ENCODE data around the gene DMAP1. TPM values are rescaled to one million over a fixed set of nuclear protein-coding genes. Genes with fewer than 3 reads are reported as not detected.

The DMAP1 gene
- total and polyA plus RNA-seq, 9 of the 15 experiments (the other 6 are each of a cell fraction or from before 2014, with no cell fraction given), result 1.5 to 51.2 (median 30.3) TPM

DNA sequence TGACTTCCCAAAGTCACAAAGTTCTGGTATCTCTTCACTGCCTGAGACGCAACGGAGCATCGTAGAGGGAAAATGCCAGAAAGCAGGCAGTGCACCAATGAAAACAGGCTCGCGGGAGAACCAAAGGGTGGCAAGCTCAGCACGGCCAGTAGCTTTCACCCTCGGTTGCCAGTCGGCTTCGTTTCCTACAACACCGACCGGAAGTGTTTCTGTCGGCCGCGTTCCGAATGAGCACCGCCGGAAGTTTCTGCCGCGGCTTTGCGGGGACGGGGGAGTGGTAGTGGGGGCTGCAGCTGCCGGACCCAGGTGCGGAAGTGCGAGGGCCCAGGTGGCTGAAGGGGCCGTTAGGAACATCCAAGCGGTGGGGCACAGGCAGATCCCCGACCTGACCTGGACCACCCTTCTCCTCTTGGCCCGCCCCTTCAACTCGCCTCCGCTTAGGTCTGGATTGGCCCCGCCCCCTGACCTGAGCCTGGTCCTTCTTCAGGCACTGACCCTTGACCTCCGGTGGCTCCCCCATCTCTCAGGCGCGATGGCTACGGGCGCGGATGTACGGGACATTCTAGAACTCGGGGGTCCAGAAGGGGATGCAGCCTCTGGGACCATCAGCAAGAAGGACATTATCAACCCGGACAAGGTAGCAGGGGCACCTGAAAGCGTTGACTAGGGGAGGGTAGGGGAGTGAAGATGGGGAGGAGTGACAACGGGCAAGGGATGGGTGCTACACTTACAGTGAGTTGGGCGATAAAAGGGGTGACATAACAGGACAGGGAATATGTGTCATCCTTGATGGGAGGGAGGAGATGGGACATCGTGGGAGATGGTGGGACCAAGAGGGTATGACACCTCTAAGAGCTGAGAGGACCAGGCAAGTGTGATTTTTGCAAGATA, at the start of gene DMAP1 (continued):
- TF ChIP-seq, protein P1, sequence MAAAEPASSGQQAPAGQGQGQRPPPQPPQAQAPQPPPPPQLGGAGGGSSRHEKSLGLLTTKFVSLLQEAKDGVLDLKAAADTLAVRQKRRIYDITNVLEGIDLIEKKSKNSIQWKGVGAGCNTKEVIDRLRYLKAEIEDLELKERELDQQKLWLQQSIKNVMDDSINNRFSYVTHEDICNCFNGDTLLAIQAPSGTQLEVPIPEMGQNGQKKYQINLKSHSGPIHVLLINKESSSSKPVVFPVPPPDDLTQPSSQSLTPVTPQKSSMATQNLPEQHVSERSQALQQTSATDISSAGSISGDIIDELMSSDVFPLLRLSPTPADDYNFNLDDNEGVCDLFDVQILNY (CRISPR knock-in tag; IDR thresholded peaks at IDR 0.05), result peak; percentile 69; the same call in 1 of the 2 replicates
- peak; percentile 100 for TF ChIP-seq XRCC5 (IDR thresholded peaks at IDR 0.05; ENCODE audit: low read depth, low read length)
- TF ChIP-seq KLF10 (CRISPR knock-in tag; IDR thresholded peaks at IDR 0.05), result no peak
- peak; percentile 88 for TF ChIP-seq ZKSCAN1 (IDR thresholded peaks at IDR 0.05; ENCODE audit: low read depth, low read length)
- no peak for TF ChIP-seq RBM34 (IDR thresholded peaks at IDR 0.05; ENCODE audit: borderline replicate concordance, insufficient read depth, low read length)
- peak; percentile 72 for TF ChIP-seq ZNF707 (CRISPR knock-in tag; conservative IDR thresholded peaks at IDR 0.05)
- no peak for TF ChIP-seq KDM2B (CRISPR knock-in tag; IDR thresholded peaks at IDR 0.05)
- no peak; the same call in 1 of the 2 replicates for TF ChIP-seq REST (IDR thresholded peaks at IDR 0.05; ENCODE audit: borderline replicate concordance)
- TF ChIP-seq REST (CRISPR knock-in tag; IDR thresholded peaks at IDR 0.05; ENCODE audit: low read depth), result peak; percentile 73
- 0 out of 2 replicates have a peak, but pooled peaks have one; percentile 70 for TF ChIP-seq PHB (CRISPR knock-in tag; IDR thresholded peaks at IDR 0.05)
- no peak for TF ChIP-seq ASH1L (IDR thresholded peaks at IDR 0.05; ENCODE audit: borderline replicate concordance, low read depth, partially characterized antibody)
- no peak for TF ChIP-seq BDP1 (IDR thresholded peaks at IDR 0.05; ENCODE audit: insufficient read depth, insufficient read length)
- no peak for TF ChIP-seq HNRNPH1 (optimal IDR thresholded peaks at IDR 0.05; ENCODE audit: low read depth, low read length)
- TF ChIP-seq NEUROD1 (IDR thresholded peaks at IDR 0.05; ENCODE audit: borderline replicate concordance, low read depth, low read length, partially characterized antibody), result peak; percentile 96
- TF ChIP-seq TFE3 (CRISPR knock-in tag; IDR thresholded peaks at IDR 0.05), result no peak

Measured in K562 (cell line).